Karpas-422 (cell line): ENCODE data around the gene STX4. TPM values are rescaled to one million over a fixed set of nuclear protein-coding genes. Genes with fewer than 3 reads are reported as not detected.

Source experiments
- total RNA-seq: library from RNA; depleted of rRNA; stranded (reverse); fragments of >200 nt; shearing (Covaris generic); gene quantifications from 2 replicates; pipeline ENCODE4 v1.2.3, GENCODE V29; 2014; ENCODE audit warnings: low replicate concordance; rRNA removed

The STX4 gene
- total RNA-seq, 1 experiment from 2014 or later: 16.7 TPM

Other genes starting within 250 kb of the STX4 start
- 4.8 and 6.3 TPM in 2 replicates for gene ZNF629, start 246.4 kb upstream of the STX4 start, total RNA-seq
- 27.4 and 59.7 TPM in 2 replicates for gene BCL7C, start 139.5 kb upstream of the STX4 start, total RNA-seq
- gene CTF1, start 136.9 kb upstream of the STX4 start, total RNA-seq: 0.94 and 1.1 TPM in 2 replicates
- gene FBXL19, start 110.0 kb upstream of the STX4 start, total RNA-seq: 24.5 and 59.5 TPM in 2 replicates
- 34.0 and 60.7 TPM in 2 replicates for gene ORAI3, start 84.5 kb upstream of the STX4 start, total RNA-seq
- 3.8 and 4.3 TPM in 2 replicates for gene SETD1A, start 75.8 kb upstream of the STX4 start, total RNA-seq
- 0.65 and 2.7 TPM in 2 replicates for gene HSD3B7, start 48.4 kb upstream of the STX4 start, total RNA-seq
- 0.07 and 0.11 TPM in 2 replicates for gene STX1B, start 22.9 kb upstream of the STX4 start, total RNA-seq
- 6.0 and 7.7 TPM in 2 replicates for gene ZNF668, start 40.7 kb downstream of the STX4 start, total RNA-seq
- 22.0 and 23.3 TPM in 2 replicates for gene ZNF646, start 40.9 kb downstream of the STX4 start, total RNA-seq
- gene PRSS53, start 55.4 kb downstream of the STX4 start, total RNA-seq: 3.2 and 4.0 TPM in 2 replicates
- 70.2 and 93.9 TPM in 2 replicates for gene VKORC1, start 61.2 kb downstream of the STX4 start, total RNA-seq
- gene BCKDK, start 74.8 kb downstream of the STX4 start, total RNA-seq: 28.4 and 37.5 TPM in 2 replicates
- 37.2 and 42.7 TPM in 2 replicates for gene KAT8, start 84.1 kb downstream of the STX4 start, total RNA-seq
- gene PRSS8, start 102.2 kb downstream of the STX4 start, total RNA-seq: not detected in 2 replicates
- gene PRSS36, start 116.5 kb downstream of the STX4 start, total RNA-seq: not detected in 2 replicates
- 51.4 and 61.7 TPM in 2 replicates for gene FUS, start 146.6 kb downstream of the STX4 start, total RNA-seq
- gene PYCARD, start 169.2 kb downstream of the STX4 start, total RNA-seq: 78.0 and 206 TPM in 2 replicates
- not detected in 2 replicates for gene TRIM72, start 180.6 kb downstream of the STX4 start, total RNA-seq
- gene PYDC1, start 183.6 kb downstream of the STX4 start, total RNA-seq: not detected in 2 replicates
- gene ITGAM, start 226.4 kb downstream of the STX4 start, total RNA-seq: not detected in 2 replicates